Right lobe of liver (tissue), 6 donors: ENCODE measurements around the gene SLC9A8. TPM values are rescaled to one million over a fixed set of nuclear protein-coding genes. Genes with fewer than 3 reads are reported as not detected.

Experiments
- ATAC-seq, 4 donors: fragments of 200-7000 bp; cut with Tn5 transposase; one replicate each; pipeline ENCODE4 v1.9.1; 2020; ENCODE audit warnings: mild to moderate bottlenecking in 4 of 4, moderate library complexity in 4 of 4
- DNase-seq, 3 donors: peaks; one replicate each; pipeline ENCODE4 v3.0.0-alpha.2; 2020
- H3K27ac ChIP-seq, 3 donors: fragments of 200-600 bp; one replicate each; pipeline ENCODE4 v1.8.0; 2022
- H3K27me3 ChIP-seq, 2 donors: fragments of 200-600 bp; one replicate each; pipeline ENCODE4 v1.8.0; 2022
- H3K36me3 ChIP-seq, 4 donors: fragments of 200-600 bp; sonication (generic) in 1 of 4; one replicate each; pipeline versions ENCODE4 v1.5.1 to v1.8.0; 2017 to 2022; ENCODE audit warnings: control low read depth in 1 of 4
- H3K4me1 ChIP-seq, 4 donors: fragments of 200-600 bp; sonication (generic) in 1 of 4; one replicate each; pipeline versions ENCODE4 v1.5.1 to v1.8.0; 2017 to 2022; ENCODE audit warnings: control low read depth in 1 of 4
- H3K4me3 ChIP-seq, 3 donors: fragments of 200-600 bp; one replicate each; pipeline ENCODE4 v1.8.0; 2022
- H3K9me3 ChIP-seq, 4 donors: fragments of 200-600 bp; sonication (generic) in 1 of 4; one replicate each; pipeline versions ENCODE4 v1.5.1 to v1.8.0; 2017 to 2022; ENCODE audit warnings: control low read depth in 1 of 4
- CTCF ChIP-seq, 4 donors: fragments of 200-600 bp in 3 of 4; fragments of 450-650 bp in 1 of 4; IDR thresholded peaks; one replicate each; pipeline versions ENCODE4 v1.5.1 to v1.8.0; 2016 to 2022; ENCODE audit warnings: antibody characterized with exemption in 4 of 4, mild to moderate bottlenecking in 2 of 4
- POLR2A ChIP-seq: fragments of 450-650 bp; IDR thresholded peaks from one replicate; pipeline ENCODE4 v1.6.1; 2017; ENCODE audit warnings: antibody characterized with exemption, mild to moderate bottlenecking
- WGBS: methylation state at CpG from one replicate; pipeline ENCODE4 v1.1.6; 2018; ENCODE audit warnings: low coverage, low lambda C conversion rate; ENCODE audit not compliant: insufficient coverage; ENCODE audit errors: missing lambda C conversion rate; 5-methylcytosine and 5-hydroxymethylcytosine counted together
- intact Hi-C, 2 donors: fragments of 100-400 bp; cut with DNase I; formaldehyde crosslinking; loops; one replicate each; pipeline versions ENCODE4 v1.11.2 to v1.14.1; 2022
- total RNA-seq, 6 experiments: library from RNA; depleted of rRNA in 2 of 6; stranded (reverse); fragments of >200 nt in 2 of 6; fragmentation: NEBNext Ultra II Directional in 3 of 6; extraction: Animal tissue kit (Norgen Biotek cat#: 25700) in 3 of 6; gene quantifications; one replicate each; pipeline versions ENCODE4 v1.1.0 to v1.2.4, GENCODE V29; 2016 to 2023
- donor health status: DM: no; HTN: yes; CAD: no.
- donor health status: DM: no; HTN: no; CAD: no.
- donor health status: DM: no; HTN: no; CAD: no.
- donor health status: DM: no; HTN: yes; CAD: no.
- donor health status: DM: no; HTN: yes; CAD: no.

The SLC9A8 gene
- total RNA-seq, 6 experiments from 2014 or later = 6.8 to 10.6 (median 9.6) TPM

DNA sequence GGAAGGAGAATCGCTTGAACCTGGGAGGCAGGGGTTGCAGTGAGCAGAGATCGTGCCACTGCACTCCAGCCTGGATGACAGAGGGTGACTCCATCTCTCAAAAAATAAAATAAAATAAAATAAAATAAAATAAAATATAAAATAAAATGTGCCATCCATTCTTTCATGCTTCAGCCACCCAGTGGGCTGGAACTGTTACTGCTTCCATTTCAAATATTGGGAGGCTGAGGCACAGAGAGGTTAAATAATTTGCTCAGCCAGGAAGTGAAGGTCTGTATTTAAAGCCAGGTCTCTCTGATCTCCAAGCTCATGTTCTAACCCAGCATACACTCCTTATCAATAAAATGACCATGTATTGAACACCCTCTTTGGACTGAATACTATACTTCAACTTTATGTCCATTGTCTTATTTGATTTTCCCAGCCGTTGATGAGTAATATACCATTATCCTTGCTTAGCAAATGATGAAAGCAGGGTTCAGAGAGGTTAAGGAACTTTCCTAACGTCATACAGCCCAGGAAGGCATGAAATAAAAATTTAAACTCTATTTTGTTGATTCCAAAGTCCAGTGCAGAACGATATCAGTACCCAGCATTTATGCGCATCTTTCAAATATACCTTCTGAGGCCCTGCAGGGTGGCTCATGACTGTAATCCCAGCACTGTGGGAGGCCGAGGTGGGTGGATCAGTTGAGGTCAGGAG lies 25.8 kb upstream of the SLC9A8 start:
- H3K27ac ChIP-seq = no peak overlapping the region

DNA sequence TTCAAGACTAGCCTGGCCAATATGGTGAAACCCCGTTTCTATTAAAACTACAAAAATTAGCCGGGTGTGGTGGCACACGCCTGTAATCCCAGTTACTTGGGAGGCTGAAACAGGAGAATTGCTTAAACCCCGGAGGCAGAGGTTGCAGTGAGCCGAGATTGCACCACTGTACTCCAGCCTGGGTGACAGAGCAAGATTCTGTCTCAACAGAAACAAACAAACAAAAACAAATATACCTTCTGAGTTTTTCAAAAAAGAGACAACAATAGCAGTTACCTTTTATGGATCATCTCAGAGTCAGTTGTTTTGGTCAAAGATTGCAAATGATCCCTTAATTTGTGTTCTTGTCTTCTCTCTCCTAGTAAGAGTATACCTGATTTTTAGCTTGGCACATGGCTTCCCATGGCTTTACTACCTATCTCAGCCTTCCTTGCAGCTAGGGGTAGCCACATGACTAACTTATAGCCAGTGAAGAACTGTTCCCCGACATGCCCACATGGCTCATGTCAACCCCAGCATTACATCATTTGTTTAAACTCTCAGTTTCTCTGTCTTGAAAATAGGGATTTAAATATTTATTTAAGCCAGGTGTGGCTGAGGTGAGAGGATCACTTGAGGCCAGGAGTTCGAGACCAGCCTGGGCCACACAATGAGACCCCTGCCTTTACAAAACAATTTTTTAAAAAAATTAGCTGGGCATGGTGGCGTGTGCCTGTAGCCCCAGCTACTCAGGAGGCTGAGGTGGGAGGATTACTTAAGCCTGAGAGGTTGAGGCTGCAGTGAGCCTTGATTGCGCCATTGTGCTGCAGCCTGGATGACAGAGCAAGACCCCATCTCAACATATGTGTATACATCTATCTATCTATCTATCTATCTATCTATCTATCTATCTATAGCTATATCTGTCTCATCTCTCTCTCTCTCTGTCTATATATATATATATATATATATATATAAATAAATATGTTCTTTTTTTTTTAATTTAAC lies 25.0 kb upstream of the SLC9A8 start:
- 72% methylated on average over 9 of the region's 9 CpGs for WGBS
- Histone ChIP-seq H3K27ac (no peak overlapping the region), H3K9me3 (no peaks in the 10 kb centered on the region), H3K4me3 (no peak overlapping the region), H3K36me3 (no peaks in the 10 kb centered on the region), H3K4me1 (no peaks in the 10 kb centered on the region), H3K27me3 (no peaks in the 10 kb centered on the region)
- ATAC-seq (no peak), DNase-seq (no peak)
- no peak for TF ChIP-seq CTCF (IDR thresholded peaks at IDR 0.05)
- no peak for TF ChIP-seq POLR2A
- intact Hi-C loops = no loop called here

More for the DNA sequence above, 25.8 kb upstream of the SLC9A8 start:
- TF ChIP-seq POLR2A (no peak), CTCF (IDR thresholded peaks at IDR 0.05) (peak; percentile 19 to 36 (median 26))
- H3K27me3 ChIP-seq = no peaks in the 10 kb centered on the region
- DNase-seq = no peak
- 74% methylated on average over 7 of the region's 7 CpGs for WGBS
- H3K9me3 ChIP-seq = no peaks in the 10 kb centered on the region
- ATAC-seq = no peak
- no peaks in the 10 kb centered on the region for H3K36me3 ChIP-seq
- no peak overlapping the region for H3K4me3 ChIP-seq
- intact Hi-C loops = no loop called here
- no peaks in the 10 kb centered on the region for H3K4me1 ChIP-seq

DNA sequence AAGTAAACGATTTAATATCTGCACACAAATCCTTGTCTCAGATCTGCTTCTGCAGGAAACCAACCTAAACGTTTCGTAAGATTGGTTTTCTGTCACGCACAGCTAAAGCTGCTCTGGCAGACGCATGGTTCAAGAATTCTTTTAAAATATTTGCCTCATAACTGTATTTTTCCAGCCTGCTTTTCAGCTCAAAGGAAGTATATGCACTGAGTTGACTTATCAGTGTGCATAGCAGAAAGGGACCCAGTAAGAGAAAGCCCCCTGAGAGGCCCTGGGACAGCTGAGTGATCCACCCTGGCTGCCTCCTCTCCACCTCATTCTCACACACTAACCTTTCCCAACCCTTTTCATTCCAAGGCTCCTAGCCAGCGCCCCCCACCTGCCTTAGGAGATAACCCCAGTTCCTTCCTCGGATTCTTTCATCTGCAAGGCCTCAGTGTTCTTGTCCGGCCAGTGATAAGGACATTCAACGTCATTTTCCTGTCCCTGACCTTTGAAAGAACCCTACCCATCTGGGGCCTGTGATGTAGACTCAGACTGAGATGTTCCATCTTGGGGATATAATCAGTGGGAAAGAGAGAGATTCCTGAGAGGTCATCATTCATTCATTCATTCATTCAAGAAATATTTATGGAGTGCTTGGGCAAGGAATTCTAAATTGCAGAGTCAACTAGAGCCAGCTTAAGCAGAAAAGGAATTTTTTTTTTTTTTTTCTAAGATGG lies 22.4 kb upstream of the SLC9A8 start:
- Histone ChIP-seq H3K36me3 (no peaks in the 10 kb centered on the region), H3K27me3 (no peaks in the 10 kb centered on the region), H3K4me1 (peaks cover 0 to 10% (median 0%) of the 10 kb centered on the region in 4 donors), H3K4me3 (no peak overlapping the region), H3K27ac (peak overlapping the region in 1 of 3 donors; percentile 33), H3K9me3 (no peaks in the 10 kb centered on the region)
- DNase-seq (peak in 2 of 3 donors; percentile 44 to 56), ATAC-seq (peak; percentile 63 to 78 (median 66))
- intact Hi-C loops = no loop called here
- no peak for TF ChIP-seq POLR2A
- 26% methylated on average over 9 of the region's 9 CpGs for WGBS

DNA sequence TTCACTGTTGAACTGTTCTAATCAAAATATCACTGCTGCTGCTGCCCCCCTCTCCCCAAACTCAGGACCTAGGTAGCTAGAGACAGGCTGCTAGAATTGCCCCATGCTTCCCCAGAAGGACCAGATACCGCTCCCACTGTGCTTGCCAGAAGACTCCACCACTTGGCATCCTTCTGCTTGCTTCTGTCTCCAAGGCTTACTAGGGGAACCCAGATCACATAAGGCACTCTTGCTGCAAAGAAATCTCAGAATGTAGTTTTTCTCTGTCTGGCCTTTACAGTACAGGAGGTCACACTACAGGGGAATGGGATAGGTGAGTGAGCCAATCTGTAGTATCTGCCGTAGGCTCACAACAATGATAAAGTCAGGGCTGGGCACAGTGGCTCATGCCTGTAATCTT lies 21.5 kb upstream of the SLC9A8 start:
- H3K27me3 ChIP-seq = no peaks in the 10 kb centered on the region
- no peak overlapping the region for H3K27ac ChIP-seq
- H3K36me3 ChIP-seq = no peaks in the 10 kb centered on the region
- H3K4me3 ChIP-seq = no peak overlapping the region
- no peaks in the 10 kb centered on the region for H3K9me3 ChIP-seq
- H3K4me1 ChIP-seq = peaks cover 0 to 10% (median 0%) of the 10 kb centered on the region in 4 donors
- WGBS = 100% methylated on average over 1 of the region's 2 CpGs
- no peak for ATAC-seq
- DNase-seq = no peak
- intact Hi-C loops = no loop called here
- TF ChIP-seq POLR2A (no peak), CTCF (IDR thresholded peaks at IDR 0.05) (no peak)
